Measurements from ENCODE around the gene PHF23.

PHF23 gene

DNA sequence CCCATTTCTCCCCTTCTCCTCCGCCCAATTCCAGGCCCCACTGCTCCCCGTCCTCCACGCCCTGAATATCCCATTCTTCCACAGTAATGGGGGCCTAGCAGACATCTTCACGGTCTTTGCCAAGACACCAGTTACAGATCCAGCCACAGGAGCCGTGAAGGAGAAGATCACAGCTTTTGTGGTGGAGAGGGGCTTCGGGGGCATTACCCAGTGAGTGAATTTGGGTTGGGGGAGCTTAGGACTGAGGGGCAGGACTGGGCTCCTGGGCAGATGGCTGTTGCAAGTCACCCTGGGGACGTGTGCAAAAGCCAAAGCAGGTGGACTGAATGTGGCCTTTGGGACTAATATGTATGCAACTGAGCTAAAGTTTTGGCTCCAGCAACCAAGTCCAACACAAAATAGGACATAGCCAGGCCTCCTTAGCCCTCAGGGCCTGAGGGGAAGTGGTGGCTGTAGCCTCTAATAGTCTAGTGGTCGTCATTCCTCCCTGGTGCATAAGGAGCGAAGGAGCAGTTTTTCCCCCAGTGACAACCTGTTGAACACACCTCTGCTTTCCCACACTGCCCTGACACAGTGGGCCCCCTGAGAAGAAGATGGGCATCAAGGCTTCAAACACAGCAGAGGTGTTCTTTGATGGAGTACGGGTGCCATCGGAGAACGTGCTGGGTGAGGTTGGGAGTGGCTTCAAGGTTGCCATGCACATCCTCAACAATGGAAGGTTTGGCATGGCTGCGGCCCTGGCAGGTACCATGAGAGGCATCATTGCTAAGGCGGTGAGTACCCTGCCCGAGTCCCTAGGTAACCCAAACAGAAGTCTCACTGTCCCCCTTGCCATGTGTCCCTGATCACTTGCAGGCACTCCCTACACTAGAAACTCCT is 16.9 kb downstream of the PHF23 start:
- DNase-seq (ENCODE audit: insufficient read length) = no peak
- no peak for FAIRE-seq
- no peak; the same call in 1 of the 2 replicates for TF ChIP-seq POLR2AphosphoS5 (IDR thresholded peaks at IDR 0.05; ENCODE audit: low read depth, low read length)
- 0 out of 2 replicates have a peak, but pooled peaks have one; percentile 8 for TF ChIP-seq POLR2A (IDR thresholded peaks at IDR 0.05; ENCODE audit: low read depth, low read length)
- no peak for TF ChIP-seq TAF1 (IDR thresholded peaks at IDR 0.05; ENCODE audit: borderline replicate concordance, low read depth, low read length)

DNA sequence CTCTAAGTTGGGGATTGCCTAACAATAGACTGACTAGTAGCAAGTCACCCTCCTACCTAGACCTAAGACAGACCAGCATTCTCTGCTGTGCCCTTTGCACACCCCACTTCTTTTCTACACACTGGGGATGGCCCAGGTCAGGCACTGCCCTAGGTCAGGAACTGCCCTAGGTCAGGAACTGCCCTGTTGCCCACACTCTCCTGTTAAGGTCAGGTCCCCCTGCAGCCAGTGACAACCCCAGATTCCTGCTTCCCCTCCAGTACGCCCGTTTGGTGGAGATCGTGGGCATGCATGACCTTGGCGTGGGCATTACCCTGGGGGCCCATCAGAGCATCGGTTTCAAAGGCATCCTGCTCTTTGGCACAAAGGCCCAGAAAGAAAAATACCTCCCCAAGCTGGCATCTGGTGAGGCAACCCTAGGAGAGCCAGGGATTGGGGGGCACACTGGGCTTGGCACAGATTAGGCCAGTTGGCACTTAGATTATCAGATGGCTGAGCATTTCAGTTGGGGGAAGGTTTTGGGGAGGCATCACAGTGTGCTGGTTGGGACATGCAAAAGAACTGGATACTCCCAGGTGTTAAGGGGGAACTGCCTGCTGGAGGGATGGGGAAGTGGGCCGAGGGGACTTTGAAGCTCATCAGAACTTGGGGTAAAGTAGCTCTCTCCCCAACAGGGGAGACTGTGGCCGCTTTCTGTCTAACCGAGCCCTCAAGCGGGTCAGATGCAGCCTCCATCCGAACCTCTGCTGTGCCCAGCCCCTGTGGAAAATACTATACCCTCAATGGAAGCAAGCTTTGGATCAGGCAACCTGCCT is 17.8 kb downstream of the PHF23 start:
- FAIRE-seq = no peak
- no peak for DNase-seq (ENCODE audit: insufficient read length)
- TF ChIP-seq POLR2A (IDR thresholded peaks at IDR 0.05; ENCODE audit: low read depth, low read length) (peak; percentile 8), POLR2AphosphoS5 (IDR thresholded peaks at IDR 0.05; ENCODE audit: low read depth, low read length) (no peak)

DNA sequence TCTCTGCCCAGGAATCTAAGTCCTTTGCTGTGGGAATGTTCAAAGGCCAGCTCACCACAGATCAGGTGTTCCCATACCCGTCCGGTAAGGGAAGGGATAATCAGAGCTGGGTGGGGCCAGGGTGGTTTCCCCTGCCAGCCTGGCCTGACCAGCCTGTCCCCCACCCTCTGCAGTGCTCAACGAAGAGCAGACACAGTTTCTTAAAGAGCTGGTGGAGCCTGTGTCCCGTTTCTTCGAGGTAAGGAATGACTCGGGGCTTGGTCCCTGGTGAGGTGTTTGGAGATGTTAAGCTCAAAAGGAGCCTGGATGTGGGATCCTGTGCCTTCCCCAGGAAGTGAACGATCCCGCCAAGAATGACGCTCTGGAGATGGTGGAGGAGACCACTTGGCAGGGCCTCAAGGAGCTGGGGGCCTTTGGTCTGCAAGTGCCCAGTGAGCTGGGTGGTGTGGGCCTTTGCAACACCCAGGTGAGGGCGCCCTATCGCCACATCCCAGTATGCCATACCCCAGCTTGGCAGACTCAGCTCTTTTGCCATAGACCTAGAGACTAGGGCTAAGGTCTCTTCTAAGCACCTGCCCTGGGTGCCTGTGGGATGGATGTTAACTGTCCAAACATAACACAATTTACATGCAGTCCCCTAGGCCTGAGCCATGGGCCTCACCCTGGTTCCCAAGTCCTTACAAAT is 18.5 kb downstream of the PHF23 start:
- no peak for FAIRE-seq
- DNase-seq (ENCODE audit: insufficient read length) = peak; percentile 57
- TF ChIP-seq POLR2AphosphoS5 (IDR thresholded peaks at IDR 0.05; ENCODE audit: low read depth, low read length) = peak; percentile 46; the same call in 1 of the 2 replicates
- no peak for TF ChIP-seq POLR2A (IDR thresholded peaks at IDR 0.05; ENCODE audit: low read depth, low read length)
- no peak for TF ChIP-seq TAF1 (IDR thresholded peaks at IDR 0.05; ENCODE audit: borderline replicate concordance, low read depth, low read length)

DNA sequence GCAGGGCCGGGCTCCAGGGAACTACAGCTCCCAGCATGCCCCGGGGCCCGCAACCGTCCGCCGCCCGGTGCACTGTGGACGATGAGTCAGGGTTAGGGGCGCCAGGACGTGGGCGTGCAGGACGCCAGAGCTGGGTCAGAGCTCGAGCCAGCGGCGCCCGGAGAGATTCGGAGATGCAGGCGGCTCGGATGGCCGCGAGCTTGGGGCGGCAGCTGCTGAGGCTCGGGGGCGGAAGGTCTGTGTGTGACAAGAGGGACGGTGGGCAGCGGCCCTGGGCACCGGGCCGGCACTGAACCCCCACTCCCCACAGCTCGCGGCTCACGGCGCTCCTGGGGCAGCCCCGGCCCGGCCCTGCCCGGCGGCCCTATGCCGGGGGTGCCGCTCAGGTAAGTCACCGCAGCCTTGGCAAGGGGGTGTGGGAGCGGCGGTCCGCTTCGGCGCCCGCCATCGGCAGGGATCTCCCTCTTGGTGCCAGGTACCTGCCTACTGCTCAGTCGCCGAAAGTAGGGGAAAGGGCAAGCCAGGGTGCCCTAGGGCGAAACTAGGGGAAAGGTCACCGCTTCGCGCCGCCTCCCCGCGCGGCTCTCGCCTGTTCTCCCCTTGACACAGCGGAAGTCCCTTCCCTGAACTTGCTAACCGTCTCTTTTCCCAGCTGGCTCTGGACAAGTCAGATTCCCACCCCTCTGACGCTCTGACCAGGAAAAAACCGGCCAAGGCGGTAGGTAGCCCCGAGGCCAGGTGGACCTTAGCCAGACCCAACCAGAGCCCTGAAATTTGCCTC is 19.3 kb downstream of the PHF23 start, which contains the start of the genes ACADVL and DLG4:
Gene ACADVL (plus strand): TSS at position 127 of the 781 bp plus-strand sequence. CDS start 47 bp downstream, at position 174.
Gene DLG4 (minus strand): TSS at position 25 of the 781 bp plus-strand sequence.
- DNase-seq (ENCODE audit: insufficient read length) (peak; percentile 95), FAIRE-seq (peak; percentile 97)
- TF ChIP-seq POLR2A (IDR thresholded peaks at IDR 0.05; ENCODE audit: low read depth, low read length) = peak; percentile 67
- TF ChIP-seq TAF1 (IDR thresholded peaks at IDR 0.05; ENCODE audit: borderline replicate concordance, low read depth, low read length) = no peak

DNA sequence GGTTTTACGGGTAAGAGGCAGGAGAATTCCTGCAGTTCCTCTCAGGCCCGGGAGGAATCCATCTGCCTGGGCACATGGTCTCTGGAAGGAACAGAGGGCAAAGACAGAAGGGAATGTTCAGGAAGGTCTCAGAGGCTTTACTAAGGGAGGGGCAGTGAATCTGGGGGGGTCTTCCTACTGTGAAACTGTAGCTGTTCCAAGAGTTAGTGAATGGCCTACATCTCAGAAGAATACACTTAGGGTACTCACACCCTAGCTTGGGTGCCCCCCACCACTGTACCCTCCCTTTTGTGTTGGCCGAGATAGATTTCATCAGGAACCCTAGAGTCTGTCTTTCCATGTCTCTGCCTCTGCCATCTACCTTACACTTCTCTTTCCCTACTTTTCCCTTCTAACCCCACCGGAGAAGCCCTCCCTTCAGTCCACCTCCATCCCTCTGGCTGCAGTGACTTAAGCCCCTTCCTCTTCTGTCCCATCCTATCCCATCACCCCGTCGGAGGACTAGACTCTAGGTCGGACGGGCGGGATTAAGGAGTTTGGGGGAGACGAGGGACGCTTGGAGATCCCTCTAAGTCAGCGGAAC is 19.9 kb downstream of the PHF23 start:
- TF ChIP-seq TAF1 (IDR thresholded peaks at IDR 0.05; ENCODE audit: borderline replicate concordance, low read depth, low read length) = no peak
- no peak for TF ChIP-seq POLR2A (IDR thresholded peaks at IDR 0.05; ENCODE audit: low read depth, low read length)
- no peak for TF ChIP-seq POLR2AphosphoS5 (IDR thresholded peaks at IDR 0.05; ENCODE audit: low read depth, low read length)
- no peak for DNase-seq (ENCODE audit: insufficient read length)
- peak; percentile 30 for FAIRE-seq

DNA sequence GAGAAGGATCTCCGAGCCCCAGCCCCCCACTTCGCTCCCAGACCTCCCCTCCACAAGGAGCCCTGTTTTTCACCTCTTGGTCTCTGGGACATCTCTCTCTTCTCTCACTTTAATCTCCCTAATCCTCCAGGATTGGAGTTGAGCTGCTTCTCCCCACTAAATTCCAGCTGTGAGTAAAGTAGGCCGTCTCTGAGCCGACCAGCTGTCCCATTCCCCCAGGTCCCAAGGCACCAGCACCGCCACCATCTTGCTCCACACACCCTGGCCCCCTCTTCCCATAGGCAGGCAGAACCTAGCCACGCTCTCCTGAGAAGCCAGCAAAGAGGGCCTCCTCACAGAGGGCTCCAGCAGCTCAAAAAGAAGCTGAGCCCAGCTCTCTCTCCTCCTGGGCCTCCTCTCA is 20.5 kb downstream of the PHF23 start:
- no peak for FAIRE-seq
- DNase-seq (ENCODE audit: insufficient read length) = no peak
- TF ChIP-seq POLR2A (IDR thresholded peaks at IDR 0.05; ENCODE audit: low read depth, low read length) = no peak
- TF ChIP-seq POLR2AphosphoS5 (IDR thresholded peaks at IDR 0.05; ENCODE audit: low read depth, low read length) = no peak
- no peak for TF ChIP-seq TAF1 (IDR thresholded peaks at IDR 0.05; ENCODE audit: borderline replicate concordance, low read depth, low read length)

DNA sequence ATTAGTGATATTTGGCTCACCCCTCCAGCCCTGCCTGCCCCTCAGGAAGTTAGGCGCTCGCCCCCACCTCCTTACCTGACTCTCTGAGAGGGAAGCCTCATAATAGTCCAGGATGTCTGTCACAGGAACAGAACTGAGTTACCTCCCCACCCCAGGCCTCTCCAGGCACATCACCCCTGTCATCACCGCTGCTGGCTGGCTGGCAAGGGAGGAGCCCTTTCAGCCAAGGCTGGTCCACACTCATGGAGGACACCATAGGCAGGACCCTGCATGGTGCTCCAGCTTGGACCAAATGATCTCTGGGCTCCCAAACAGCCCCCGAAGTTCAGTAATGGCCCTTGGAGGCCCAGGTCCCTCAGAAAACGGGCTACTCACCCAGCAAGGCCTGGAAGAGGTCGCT is 21.1 kb downstream of the PHF23 start:
- no peak for DNase-seq (ENCODE audit: insufficient read length)
- TF ChIP-seq POLR2AphosphoS5 (IDR thresholded peaks at IDR 0.05; ENCODE audit: low read depth, low read length) = no peak
- no peak for TF ChIP-seq POLR2A (IDR thresholded peaks at IDR 0.05; ENCODE audit: low read depth, low read length)
- no peak for TF ChIP-seq TAF1 (IDR thresholded peaks at IDR 0.05; ENCODE audit: borderline replicate concordance, low read depth, low read length)
- FAIRE-seq = no peak

DNA sequence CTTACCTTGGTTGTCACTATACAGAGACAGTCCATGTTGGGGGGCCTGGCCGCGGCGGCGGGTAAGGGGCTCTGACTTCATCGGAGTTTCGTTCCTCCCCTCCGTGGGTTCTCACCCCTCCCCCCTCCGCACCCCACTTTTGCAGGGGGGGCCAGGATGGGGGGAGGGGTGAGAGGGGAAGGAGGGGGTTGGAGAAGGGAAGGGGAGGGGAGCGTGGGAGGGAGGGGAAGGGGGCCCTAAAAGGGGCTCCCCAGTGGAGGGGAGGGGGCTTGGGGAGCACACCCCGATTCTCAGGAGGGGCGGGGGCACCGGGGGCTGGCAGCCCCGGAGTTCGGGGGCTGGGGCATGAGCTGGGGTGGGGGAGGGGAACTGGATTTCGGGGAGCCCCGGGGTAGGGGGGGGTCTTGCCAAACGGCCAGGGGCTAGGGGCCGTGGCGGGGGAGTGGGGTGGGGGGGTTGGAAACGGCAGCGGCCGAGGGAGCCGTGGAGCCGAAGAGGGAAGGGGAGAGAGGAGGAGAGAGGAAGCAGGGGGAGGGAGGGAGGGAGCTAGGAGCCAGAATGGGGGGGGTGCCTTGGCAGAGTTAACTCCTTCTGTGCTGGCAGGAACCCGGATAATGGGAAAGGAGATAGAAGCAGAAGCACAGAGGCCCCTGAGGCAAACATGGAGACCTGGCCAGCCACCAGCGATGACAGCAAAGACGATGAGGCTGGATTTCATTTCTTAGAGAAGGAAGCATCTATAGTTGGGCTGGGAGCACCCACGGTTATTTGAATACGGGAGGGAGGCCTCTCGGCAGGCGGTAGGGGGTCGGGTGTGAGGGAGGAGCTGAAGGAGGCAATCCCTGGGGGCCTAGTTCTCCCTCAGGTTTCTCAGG is 21.9 kb downstream of the PHF23 start:
- DNase-seq (ENCODE audit: insufficient read length) = no peak
- no peak for TF ChIP-seq POLR2AphosphoS5 (IDR thresholded peaks at IDR 0.05; ENCODE audit: low read depth, low read length)
- no peak for TF ChIP-seq TAF1 (IDR thresholded peaks at IDR 0.05; ENCODE audit: borderline replicate concordance, low read depth, low read length)
- TF ChIP-seq POLR2A (IDR thresholded peaks at IDR 0.05; ENCODE audit: low read depth, low read length) = no peak
- peak; percentile 30 for FAIRE-seq

DNA sequence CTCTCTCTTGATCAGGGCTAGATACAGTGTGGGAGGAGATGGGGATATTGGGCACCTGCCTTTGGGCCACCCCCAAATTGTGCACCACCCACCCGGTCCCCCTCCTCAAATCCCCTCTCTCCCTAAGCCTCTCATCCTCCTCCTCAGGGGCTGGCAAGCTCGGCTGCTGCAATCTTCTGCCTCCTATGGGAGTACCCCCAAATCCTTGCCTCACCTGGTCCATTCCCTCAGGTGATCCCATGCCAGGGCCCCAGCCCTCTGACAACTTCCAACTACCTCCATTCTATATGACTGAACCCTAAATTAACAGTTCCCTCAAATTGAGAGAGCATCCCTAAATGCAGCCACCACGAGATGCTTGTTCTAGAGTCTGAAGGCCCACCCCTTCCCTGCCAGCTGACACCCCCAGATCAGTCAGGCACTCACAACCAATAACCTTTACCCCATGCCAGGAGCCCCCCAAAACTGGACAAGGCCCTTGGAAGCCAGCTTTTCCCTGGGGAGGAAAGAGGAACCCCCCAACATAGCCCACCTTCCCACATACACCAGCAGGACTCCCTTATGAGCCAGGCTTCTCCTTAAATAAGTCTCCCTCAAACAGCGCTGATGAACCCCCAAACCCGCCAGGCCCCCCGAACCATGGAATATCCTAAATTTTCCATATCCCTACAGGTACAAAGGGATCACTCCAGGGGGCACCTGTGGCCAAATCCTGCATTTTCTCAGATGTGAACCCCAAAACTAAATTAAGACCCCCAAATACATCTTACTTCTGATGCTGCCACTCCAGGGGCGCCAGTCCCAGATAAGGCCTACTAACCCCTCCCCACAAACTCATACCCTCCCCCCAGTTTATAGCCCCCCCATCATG is 22.8 kb downstream of the PHF23 start:
- no peak for TF ChIP-seq POLR2A (IDR thresholded peaks at IDR 0.05; ENCODE audit: low read depth, low read length)
- no peak for TF ChIP-seq POLR2AphosphoS5 (IDR thresholded peaks at IDR 0.05; ENCODE audit: low read depth, low read length)
- no peak for TF ChIP-seq TAF1 (IDR thresholded peaks at IDR 0.05; ENCODE audit: borderline replicate concordance, low read depth, low read length)
- no peak for FAIRE-seq
- no peak for DNase-seq (ENCODE audit: insufficient read length)
